Activated naive CD8-positive, alpha-beta T cell treated with anti-CD3 and anti-CD28 coated beads for 36 hours (primary cell): ENCODE data around the gene INTS1. TPM values are rescaled to one million over a fixed set of nuclear protein-coding genes. Genes with fewer than 3 reads are reported as not detected.

Experiments used
- DNase-seq: peaks from one replicate; pipeline ENCODE4 v3.0.0; 2021
- H3K27ac Mint-ChIP-seq: one replicate; pipeline ENCODE4 v1.8.0; 2022; ENCODE audit warnings: mild to moderate bottlenecking, moderate library complexity, mixed read lengths
- H3K27me3 Mint-ChIP-seq: one replicate; pipeline ENCODE4 v1.8.0; 2022; ENCODE audit warnings: mild to moderate bottlenecking, mixed read lengths
- H3K36me3 Mint-ChIP-seq: one replicate; pipeline ENCODE4 v1.8.0; 2021; ENCODE audit warnings: mild to moderate bottlenecking, mixed read lengths
- H3K4me1 Mint-ChIP-seq: one replicate; pipeline ENCODE4 v1.8.0; 2021; ENCODE audit warnings: mixed read lengths
- H3K4me3 Mint-ChIP-seq: one replicate; pipeline ENCODE4 v1.8.0; 2022; ENCODE audit warnings: mild to moderate bottlenecking, moderate library complexity, mixed read lengths
- H3K9me3 Mint-ChIP-seq: one replicate; pipeline ENCODE4 v1.8.0; 2022; ENCODE audit warnings: mixed read lengths
- total RNA-seq, 2 experiments: library from RNA; stranded (reverse); gene quantifications; one replicate each; pipeline ENCODE4 v1.2.3, GENCODE V29; 2021

Gene INTS1
- total RNA-seq, 2 experiments from 2014 or later, result 88.9 to 94.1 TPM

DNA sequence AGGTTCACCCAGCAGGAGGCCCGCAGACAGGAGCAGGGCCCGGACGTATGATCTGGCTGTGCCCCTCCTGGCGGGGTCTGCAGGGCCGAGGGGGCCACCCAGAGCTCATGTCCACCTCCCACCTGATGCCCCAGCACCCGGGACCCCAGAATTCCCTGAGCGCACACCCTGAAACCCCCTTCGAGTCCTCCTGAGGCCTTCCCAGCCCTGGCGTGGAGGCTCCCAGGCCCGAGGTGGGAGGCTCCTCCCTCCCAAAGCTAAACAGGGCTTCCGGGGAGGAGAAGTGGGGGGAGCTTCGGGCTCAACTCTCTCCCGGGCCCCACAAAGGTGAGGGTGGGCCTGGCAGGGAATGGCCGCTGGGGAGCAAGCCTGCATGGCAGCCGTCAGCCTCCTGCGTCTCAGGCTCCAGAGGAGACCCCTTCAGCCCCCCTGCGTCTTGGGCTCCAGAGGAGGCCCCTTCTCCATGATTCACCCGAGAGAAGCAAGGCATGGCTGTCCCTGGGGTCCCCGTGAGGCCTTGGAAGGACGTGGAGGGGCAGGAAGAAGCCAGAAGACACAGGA lies 75.2 kb downstream of the INTS1 start:
- Mint-ChIP-seq H3K36me3 (no peaks in the 10 kb centered on the region), H3K27ac (no peak overlapping the region), H3K9me3 (no peaks in the 10 kb centered on the region), H3K4me3 (no peak overlapping the region), H3K27me3 (peaks cover 13% of the 10 kb centered on the region), H3K4me1 (peaks cover 2% of the 10 kb centered on the region)
- no peak for DNase-seq

DNA sequence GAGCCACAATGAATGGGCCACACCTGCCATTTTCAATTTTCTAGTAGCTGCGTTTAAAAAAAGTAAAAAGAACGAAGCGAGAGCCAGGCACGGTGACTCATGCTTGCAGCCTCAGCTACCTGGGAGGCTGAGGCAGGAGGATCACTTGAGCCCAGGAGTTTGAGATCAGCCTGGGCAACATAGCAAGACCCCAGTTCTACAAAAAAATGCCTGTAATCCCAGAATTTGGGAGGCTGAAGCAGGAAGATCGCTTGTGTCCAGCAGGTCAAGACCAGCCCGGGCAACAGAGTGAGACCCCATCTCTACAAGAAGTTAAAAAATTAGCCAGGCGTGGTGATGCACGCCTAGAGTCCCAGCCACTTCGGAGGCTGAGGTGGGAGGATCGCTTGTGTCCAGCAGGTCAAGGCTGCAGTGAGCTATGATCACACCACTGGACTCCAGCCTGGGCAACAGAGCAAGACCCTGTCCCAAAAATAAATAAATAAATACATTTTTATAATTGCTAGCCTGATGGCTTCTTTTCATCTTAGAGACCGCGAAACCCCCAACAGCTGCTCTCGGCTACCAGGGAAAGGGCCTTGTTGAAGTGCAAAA lies 77.0 kb downstream of the INTS1 start:
- Mint-ChIP-seq H3K36me3 (no peaks in the 10 kb centered on the region), H3K4me3 (no peak overlapping the region), H3K9me3 (no peaks in the 10 kb centered on the region), H3K4me1 (peaks cover 1% of the 10 kb centered on the region), H3K27me3 (peaks cover 22% of the 10 kb centered on the region), H3K27ac (no peak overlapping the region)
- DNase-seq, result no peak

DNA sequence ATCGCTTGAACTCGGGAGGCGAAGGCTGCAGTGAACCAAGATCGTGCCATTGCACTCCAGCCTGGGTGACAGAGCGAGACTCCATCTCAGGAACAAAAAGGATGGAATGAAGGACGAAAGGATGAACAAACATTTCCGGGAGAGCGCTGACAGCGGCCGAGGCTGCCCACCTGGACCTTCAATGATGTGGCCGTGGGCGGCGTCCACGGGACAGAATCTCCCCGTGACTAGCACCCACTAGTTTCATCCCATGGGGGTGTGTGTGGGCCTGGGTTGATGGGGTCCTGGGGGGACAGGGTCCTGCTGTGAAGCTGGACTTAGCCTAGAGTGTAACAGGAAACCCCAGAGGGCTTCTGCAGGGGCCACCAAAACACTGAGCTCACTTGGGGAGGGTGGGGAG lies 77.7 kb downstream of the INTS1 start:
- DNase-seq, result no peak
- Mint-ChIP-seq H3K9me3 (no peaks in the 10 kb centered on the region), H3K27me3 (peaks cover 22% of the 10 kb centered on the region), H3K4me3 (no peak overlapping the region), H3K27ac (no peak overlapping the region), H3K4me1 (peaks cover 1% of the 10 kb centered on the region), H3K36me3 (no peaks in the 10 kb centered on the region)

DNA sequence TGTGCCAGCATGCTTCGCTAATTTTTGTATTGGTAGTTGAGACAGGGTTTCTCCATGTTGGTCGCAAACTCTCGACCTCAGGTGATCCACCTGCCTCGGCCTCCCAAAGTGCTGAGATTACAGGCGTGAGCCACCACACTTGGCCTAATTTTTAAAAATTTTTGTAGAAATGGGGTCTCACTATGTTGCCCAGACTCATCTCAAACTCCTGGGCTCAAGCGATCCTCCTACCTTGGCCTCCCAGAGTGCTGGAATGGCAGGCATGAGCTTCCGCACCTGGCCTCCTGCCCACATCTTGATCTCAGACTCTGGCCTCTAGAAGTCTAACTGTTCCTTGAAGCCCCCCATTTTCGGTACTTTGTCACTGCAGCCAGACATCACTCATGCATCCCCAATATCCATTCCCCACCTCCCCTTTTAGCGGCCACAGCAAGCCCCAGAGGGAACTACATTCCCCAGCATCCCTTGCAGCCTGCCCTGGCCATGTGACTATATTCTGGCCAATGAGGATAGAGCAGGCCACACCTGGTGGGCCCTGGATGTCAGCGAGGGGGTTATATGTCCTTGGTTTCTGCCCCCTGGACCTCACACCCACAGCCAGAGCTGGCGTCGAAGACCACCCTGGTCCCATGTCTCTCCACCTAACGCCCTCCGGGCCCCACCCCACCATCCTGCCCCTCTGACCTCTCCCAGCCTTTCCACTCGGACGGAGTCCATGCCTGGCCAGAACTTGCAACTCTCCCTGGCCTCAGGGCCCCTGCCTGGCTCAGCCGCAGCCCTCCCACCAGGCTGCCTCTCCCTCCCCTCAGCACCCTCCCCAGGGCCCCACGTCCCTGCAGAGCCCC lies 78.7 kb downstream of the INTS1 start:
- H3K27me3 Mint-ChIP-seq, result peaks cover 20% of the 10 kb centered on the region
- H3K4me3 Mint-ChIP-seq, result no peak overlapping the region
- H3K36me3 Mint-ChIP-seq, result no peaks in the 10 kb centered on the region
- peaks cover 1% of the 10 kb centered on the region for H3K4me1 Mint-ChIP-seq
- H3K27ac Mint-ChIP-seq, result no peak overlapping the region
- H3K9me3 Mint-ChIP-seq, result no peaks in the 10 kb centered on the region
- no peak for DNase-seq

DNA sequence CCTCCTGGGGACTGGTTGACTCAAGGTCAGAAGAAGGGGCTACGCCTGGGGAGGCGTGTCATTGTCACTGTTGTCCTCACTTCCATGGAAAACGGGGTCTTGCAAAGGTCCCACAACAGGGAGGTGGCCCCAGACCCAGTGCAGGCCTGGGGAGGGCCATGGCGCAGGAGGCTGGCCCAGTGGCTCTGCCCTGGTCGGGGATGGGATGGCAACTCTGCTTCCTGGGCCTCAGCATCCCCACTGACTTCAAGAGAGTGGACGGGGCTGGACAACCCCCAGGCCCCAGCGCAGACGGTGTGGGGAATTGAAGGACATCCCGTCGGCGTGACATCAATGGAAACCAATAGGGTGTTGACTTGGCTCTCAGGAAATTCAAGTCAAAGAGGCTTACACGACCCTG lies 80.1 kb downstream of the INTS1 start:
- no peaks in the 10 kb centered on the region for H3K36me3 Mint-ChIP-seq
- H3K4me3 Mint-ChIP-seq, result no peak overlapping the region
- H3K4me1 Mint-ChIP-seq, result peaks cover 1% of the 10 kb centered on the region
- peaks cover 26% of the 10 kb centered on the region for H3K27me3 Mint-ChIP-seq
- no peak for DNase-seq
- H3K9me3 Mint-ChIP-seq, result no peaks in the 10 kb centered on the region
- H3K27ac Mint-ChIP-seq, result no peak overlapping the region

DNA sequence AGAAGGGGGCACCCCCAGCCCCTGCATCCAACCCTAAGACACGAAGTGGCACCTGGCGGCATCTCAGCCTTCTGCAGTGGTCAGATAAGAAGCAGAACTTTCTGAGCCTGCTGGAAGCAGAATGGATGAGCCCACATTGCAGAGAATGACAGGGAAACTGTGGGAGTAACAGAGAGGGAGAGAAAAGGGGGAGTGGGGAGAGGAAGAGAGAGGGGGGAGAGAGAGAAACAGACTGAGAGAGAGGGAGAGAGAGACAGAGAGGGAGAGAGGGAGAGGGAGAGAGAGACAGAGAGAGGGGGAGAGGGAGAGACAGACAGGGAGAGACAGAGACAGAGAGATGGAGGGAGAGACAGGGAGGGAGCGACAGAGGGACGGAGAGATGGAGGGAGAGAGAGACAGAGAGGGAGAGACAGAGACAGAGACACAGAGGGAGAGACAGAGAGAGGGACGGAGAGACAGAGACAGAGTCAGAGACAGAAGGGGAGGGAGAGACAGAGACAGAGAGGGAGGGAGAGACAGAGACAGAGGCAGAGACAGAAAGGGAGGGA lies 80.9 kb downstream of the INTS1 start:
- no peaks in the 10 kb centered on the region for H3K36me3 Mint-ChIP-seq
- H3K27ac Mint-ChIP-seq, result no peak overlapping the region
- DNase-seq, result no peak
- H3K4me3 Mint-ChIP-seq, result no peak overlapping the region
- H3K9me3 Mint-ChIP-seq, result no peaks in the 10 kb centered on the region
- H3K27me3 Mint-ChIP-seq, result peaks cover 26% of the 10 kb centered on the region
- peaks cover 4% of the 10 kb centered on the region for H3K4me1 Mint-ChIP-seq

DNA sequence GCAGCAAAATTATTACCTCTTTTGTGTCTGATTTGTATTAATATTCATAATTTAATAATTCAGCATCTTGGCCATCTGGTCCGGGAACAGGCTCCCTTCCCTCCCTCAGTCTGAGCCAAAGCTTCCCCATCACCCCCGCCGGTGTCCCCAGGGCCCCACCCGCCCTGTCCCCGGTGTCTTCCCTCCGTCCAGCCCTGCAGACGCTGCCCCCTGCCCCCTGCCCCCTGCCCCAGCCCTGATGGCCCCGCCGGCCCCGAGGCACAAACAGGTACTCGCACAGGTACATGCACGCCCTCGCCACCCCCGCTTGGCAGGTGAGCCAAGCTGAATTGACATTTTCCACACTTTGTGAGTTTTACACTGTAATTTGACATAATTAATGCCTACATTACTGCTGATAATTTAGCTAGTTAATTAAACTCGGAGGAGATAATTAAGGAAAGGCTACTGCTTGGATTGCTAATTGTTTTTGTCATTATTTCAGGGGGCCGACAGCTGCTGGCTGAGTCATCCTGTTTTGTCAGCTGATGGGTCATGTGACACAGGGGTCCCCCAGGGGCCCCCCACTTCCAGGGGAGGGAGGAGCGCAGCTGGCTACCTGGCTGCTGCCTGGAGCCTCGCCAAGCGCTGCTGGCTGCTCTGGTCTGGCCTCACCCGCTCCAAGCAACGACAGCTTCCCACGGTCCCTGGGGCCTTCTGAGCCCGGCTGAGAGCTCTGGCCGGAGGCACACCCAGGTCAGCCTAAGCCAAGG lies 81.5 kb downstream of the INTS1 start:
- no peak for DNase-seq
- H3K27me3 Mint-ChIP-seq, result peaks cover 28% of the 10 kb centered on the region
- no peak overlapping the region for H3K4me3 Mint-ChIP-seq
- no peaks in the 10 kb centered on the region for H3K36me3 Mint-ChIP-seq
- H3K27ac Mint-ChIP-seq, result no peak overlapping the region
- peaks cover 11% of the 10 kb centered on the region for H3K4me1 Mint-ChIP-seq
- peaks cover 5% of the 10 kb centered on the region for H3K9me3 Mint-ChIP-seq

DNA sequence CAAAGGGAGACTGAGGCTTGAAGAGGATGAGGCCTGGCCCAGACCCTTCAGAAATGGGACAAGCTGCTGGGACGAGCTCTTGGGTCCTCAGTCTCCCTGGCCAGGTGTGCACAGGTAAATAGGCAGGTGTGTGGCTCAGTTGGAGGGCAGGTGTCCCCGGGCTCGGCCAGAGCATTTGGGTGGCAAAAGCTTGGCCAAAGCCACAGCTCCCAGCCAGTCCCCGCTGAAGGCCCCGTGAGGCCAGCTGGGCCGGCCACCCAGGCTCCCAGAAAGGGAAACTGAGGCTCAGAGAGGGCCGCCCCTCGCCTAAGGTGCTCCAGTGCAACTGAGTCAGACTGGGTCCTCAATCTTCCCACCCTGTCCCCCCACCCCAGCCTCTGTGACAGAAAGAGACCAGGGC lies 82.2 kb downstream of the INTS1 start:
- Mint-ChIP-seq H3K4me1 (peaks cover 18% of the 10 kb centered on the region), H3K27ac (no peak overlapping the region), H3K4me3 (no peak overlapping the region), H3K9me3 (peaks cover 7% of the 10 kb centered on the region), H3K27me3 (peaks cover 34% of the 10 kb centered on the region), H3K36me3 (no peaks in the 10 kb centered on the region)
- DNase-seq, result no peak

DNA sequence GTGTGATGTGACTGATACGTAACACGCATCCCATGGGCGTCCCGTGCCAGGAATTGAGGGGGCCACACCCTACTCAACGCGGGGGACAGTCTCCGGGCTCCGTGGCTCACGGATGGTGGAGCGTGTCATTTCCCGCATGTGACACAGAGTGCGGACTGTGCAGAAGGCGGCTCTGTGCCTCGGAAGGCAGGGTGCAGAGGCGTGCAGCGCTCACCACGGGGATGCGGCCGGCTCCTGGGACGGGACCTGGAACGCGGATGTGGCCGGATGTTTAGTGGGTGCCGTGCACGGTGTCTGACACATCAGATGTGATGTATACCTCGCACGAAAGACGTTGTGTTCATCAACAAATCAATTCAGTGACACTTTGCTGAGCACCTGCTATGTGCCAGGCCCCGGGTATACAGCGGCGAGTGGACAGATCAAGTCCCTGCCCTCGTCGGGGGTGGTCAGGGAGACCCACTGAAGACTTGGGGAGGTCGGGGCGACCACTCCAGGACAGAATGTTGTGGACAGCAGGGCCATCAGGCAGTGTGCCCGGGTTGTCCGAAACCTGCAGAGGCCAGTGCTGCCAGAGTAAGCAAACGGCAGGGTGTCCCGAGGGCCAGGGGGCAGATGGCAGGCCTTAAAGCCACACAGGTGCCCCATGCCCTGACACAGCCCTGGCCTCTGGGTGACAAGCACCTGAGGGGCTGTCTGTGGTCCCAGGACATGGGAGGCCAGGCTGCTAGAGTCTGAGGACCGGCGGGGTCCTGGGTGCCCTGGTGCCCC lies 83.0 kb downstream of the INTS1 start:
- Mint-ChIP-seq H3K27me3 (peaks cover 34% of the 10 kb centered on the region), H3K36me3 (no peaks in the 10 kb centered on the region), H3K4me1 (peaks cover 22% of the 10 kb centered on the region), H3K9me3 (peaks cover 7% of the 10 kb centered on the region), H3K27ac (no peak overlapping the region), H3K4me3 (no peak overlapping the region)
- no peak for DNase-seq

Other genes with a start within 250 kb of the INTS1 start
- 1 to 10 TPM; 2.1 to 2.3 TPM for gene MICALL2, start 44.9 kb downstream of the INTS1 start, total RNA-seq
- gene MAFK, start 26.3 kb upstream of the INTS1 start, total RNA-seq, result 10 to 100 TPM; 39.1 to 43.7 TPM
- gene TMEM184A, start 51.8 kb upstream of the INTS1 start, total RNA-seq, result under 1 TPM; 0.14 to 0.22 TPM
- 10 to 100 TPM; 55.1 to 57.0 TPM for gene PSMG3, start 65.6 kb upstream of the INTS1 start, total RNA-seq
- under 1 TPM; 0.14 to 0.19 TPM for gene ELFN1, start 165.9 kb upstream of the INTS1 start, total RNA-seq